ENCODE measurements around the gene GTPBP3.

Gene GTPBP3

DNA sequence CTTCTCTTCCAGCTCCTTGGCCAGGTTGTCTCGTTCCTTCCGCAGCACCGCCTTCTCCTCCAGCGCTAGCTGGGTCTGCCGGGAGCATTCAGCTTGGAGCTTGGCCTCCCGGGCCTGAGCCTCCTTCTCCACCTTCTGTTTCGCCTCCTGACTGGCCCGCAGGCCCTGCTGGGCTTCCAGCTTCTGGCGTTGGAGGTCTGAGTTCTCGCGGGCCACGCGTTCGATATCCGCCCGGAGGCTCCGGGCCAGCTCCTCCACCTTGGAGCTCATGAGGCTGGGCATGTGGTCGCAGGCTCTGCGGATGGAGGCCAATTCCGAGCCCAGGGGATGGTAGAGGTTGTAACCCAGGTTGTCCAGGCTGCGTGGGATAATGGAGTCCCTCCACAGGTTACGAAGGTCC lies 28.0 kb downstream of the GTPBP3 start:
- Histone ChIP-seq H3K4me3 (ENCODE audit: insufficient read depth, low read length, poor library complexity, severe bottlenecking) (no peak overlapping the region), H4K20me1 (ENCODE audit: low read depth, low read length) (no peaks in the 10 kb centered on the region), H3K79me2 (ENCODE audit: insufficient read depth, low read length) (no peaks in the 10 kb centered on the region), H3K9ac (ENCODE audit: low read length) (no peak overlapping the region), H3F3A (ENCODE audit: insufficient read depth) (peaks cover 9% of the 10 kb centered on the region), H3K36me3 (ENCODE audit: low read length) (no peaks in the 10 kb centered on the region), H3K9me2 (replicated peaks; ENCODE audit: insufficient read depth, low read length) (no peaks in the 10 kb centered on the region), H2AFZ (ENCODE audit: low read depth, low read length, severe bottlenecking) (no peak overlapping the region), H3K9me3 (ENCODE audit: insufficient read depth, low read length) (no peaks in the 10 kb centered on the region), H3K27ac (ENCODE audit: low read depth, low read length) (no peak overlapping the region), H3K4me2 (ENCODE audit: low read depth, low read length, poor library complexity, severe bottlenecking) (no peak overlapping the region), H3K27me3 (ENCODE audit: low read length) (no peaks in the 10 kb centered on the region)
- TF ChIP-seq, protein P1, sequence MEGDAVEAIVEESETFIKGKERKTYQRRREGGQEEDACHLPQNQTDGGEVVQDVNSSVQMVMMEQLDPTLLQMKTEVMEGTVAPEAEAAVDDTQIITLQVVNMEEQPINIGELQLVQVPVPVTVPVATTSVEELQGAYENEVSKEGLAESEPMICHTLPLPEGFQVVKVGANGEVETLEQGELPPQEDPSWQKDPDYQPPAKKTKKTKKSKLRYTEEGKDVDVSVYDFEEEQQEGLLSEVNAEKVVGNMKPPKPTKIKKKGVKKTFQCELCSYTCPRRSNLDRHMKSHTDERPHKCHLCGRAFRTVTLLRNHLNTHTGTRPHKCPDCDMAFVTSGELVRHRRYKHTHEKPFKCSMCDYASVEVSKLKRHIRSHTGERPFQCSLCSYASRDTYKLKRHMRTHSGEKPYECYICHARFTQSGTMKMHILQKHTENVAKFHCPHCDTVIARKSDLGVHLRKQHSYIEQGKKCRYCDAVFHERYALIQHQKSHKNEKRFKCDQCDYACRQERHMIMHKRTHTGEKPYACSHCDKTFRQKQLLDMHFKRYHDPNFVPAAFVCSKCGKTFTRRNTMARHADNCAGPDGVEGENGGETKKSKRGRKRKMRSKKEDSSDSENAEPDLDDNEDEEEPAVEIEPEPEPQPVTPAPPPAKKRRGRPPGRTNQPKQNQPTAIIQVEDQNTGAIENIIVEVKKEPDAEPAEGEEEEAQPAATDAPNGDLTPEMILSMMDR (IDR thresholded peaks at IDR 0.05; ENCODE audit: insufficient read depth, low read length, poor library complexity, severe bottlenecking): no peak
- no peak for TF ChIP-seq EZH2phosphoT487 (conservative IDR thresholded peaks at IDR 0.05; ENCODE audit: low read length)

GRCh38 chr19:17370026-17370587 lies 32.8 kb downstream of the GTPBP3 start:
- Histone ChIP-seq H3K79me2 (ENCODE audit: insufficient read depth, low read length) (no peaks in the 10 kb centered on the region), H2AFZ (ENCODE audit: low read depth, low read length, severe bottlenecking) (no peak overlapping the region), H3F3A (ENCODE audit: insufficient read depth) (peaks cover 18% of the 10 kb centered on the region), H3K9me2 (replicated peaks; ENCODE audit: insufficient read depth, low read length) (no peaks in the 10 kb centered on the region), H3K4me2 (ENCODE audit: low read depth, low read length, poor library complexity, severe bottlenecking) (peak overlapping the region; percentile 68), H3K4me3 (ENCODE audit: insufficient read depth, low read length, poor library complexity, severe bottlenecking) (peak overlapping the region; percentile 31), H3K27me3 (ENCODE audit: low read length) (no peaks in the 10 kb centered on the region), H4K20me1 (ENCODE audit: low read depth, low read length) (no peaks in the 10 kb centered on the region), H3K27ac (ENCODE audit: low read depth, low read length) (peak overlapping the region; percentile 98), H3K9ac (ENCODE audit: low read length) (peak overlapping the region; percentile 48), H3K9me3 (ENCODE audit: insufficient read depth, low read length) (no peaks in the 10 kb centered on the region), H3K36me3 (ENCODE audit: low read length) (no peaks in the 10 kb centered on the region)
- TF ChIP-seq, protein P1 (IDR thresholded peaks at IDR 0.05; ENCODE audit: insufficient read depth, low read length, poor library complexity, severe bottlenecking): no peak
- no peak for TF ChIP-seq EZH2phosphoT487 (conservative IDR thresholded peaks at IDR 0.05; ENCODE audit: low read length)

GRCh38 chr19:17376935-17377600 lies 39.7 kb downstream of the GTPBP3 start, which contains the start of gene PLVAP:
Gene PLVAP, minus strand, starts transcription at chr19:17377342. Its CDS starts 54 bp downstream, at chr19:17377288.
- Histone ChIP-seq H3K9ac (ENCODE audit: low read length) (no peak within 1 kb of the TSS), H3K27me3 (ENCODE audit: low read length) (no peaks in the 10 kb centered on the region), H3F3A (ENCODE audit: insufficient read depth) (0 out of 2 replicates have a peak, but pooled peaks cover 2% of the 10 kb centered on the region), H3K36me3 (ENCODE audit: low read length) (no peaks in the 10 kb centered on the region), H3K4me3 (ENCODE audit: insufficient read depth, low read length, poor library complexity, severe bottlenecking) (no peak within 1 kb of the TSS), H2AFZ (ENCODE audit: low read depth, low read length, severe bottlenecking) (no peak within 1 kb of the TSS), H3K9me2 (replicated peaks; ENCODE audit: insufficient read depth, low read length) (no peaks in the 10 kb centered on the region), H3K4me2 (ENCODE audit: low read depth, low read length, poor library complexity, severe bottlenecking) (no peak within 1 kb of the TSS), H3K27ac (ENCODE audit: low read depth, low read length) (no peak within 1 kb of the TSS), H4K20me1 (ENCODE audit: low read depth, low read length) (no peaks in the 10 kb centered on the region), H3K79me2 (ENCODE audit: insufficient read depth, low read length) (no peaks in the 10 kb centered on the region), H3K9me3 (ENCODE audit: insufficient read depth, low read length) (no peaks in the 10 kb centered on the region)
- TF ChIP-seq, protein P1 (IDR thresholded peaks at IDR 0.05; ENCODE audit: insufficient read depth, low read length, poor library complexity, severe bottlenecking): no peak
- no peak for TF ChIP-seq EZH2phosphoT487 (conservative IDR thresholded peaks at IDR 0.05; ENCODE audit: low read length)

Data from SU-DHL-6 (cell line).